GM06990 (cell line): ENCODE data around the gene ZNF609.

Experiments used
- DNase-seq: peaks from one replicate; pipeline ENCODE4 v3.0.0-alpha.2; 2011; ENCODE audit not compliant: insufficient read length; ENCODE audit errors: extremely low read depth
- H3K27me3 ChIP-seq: replicated peaks from 2 replicates; pipeline ENCODE4 v1.6.0; 2011; ENCODE audit warnings: low read length; ENCODE audit not compliant: control insufficient read depth, insufficient read depth
- H3K36me3 ChIP-seq: 2 replicates; pipeline ENCODE4 v1.5.1; 2011; ENCODE audit warnings: low read length; ENCODE audit not compliant: control insufficient read depth, insufficient read depth
- H3K4me3 ChIP-seq: replicated peaks from 2 replicates; pipeline ENCODE4 v1.5.1; 2011; ENCODE audit warnings: low read depth, mild to moderate bottlenecking, control low read depth, low read length
- CTCF ChIP-seq: IDR thresholded peaks from 2 replicates; pipeline ENCODE4 v1.5.1; 2011; ENCODE audit warnings: low read length, control low read depth, mild to moderate bottlenecking, inconsistent platforms; ENCODE audit not compliant: insufficient read depth, poor library complexity, severe bottlenecking

The ZNF609 gene

GRCh38 chr15:64617727-64618126 lies 157.3 kb downstream of the ZNF609 start:
- H3K4me3 ChIP-seq: no peak overlapping the region
- H3K36me3 ChIP-seq: no peaks in the 10 kb centered on the region
- H3K27me3 ChIP-seq: no peaks in the 10 kb centered on the region
- no peak for DNase-seq
- no peak for TF ChIP-seq CTCF

GRCh38 chr15:64618138-64618537 lies 157.8 kb downstream of the ZNF609 start:
- no peak for TF ChIP-seq CTCF
- Histone ChIP-seq H3K36me3 (no peaks in the 10 kb centered on the region), H3K4me3 (no peak overlapping the region), H3K27me3 (no peaks in the 10 kb centered on the region)
- DNase-seq: no peak

GRCh38 chr15:64618540-64618939 lies 158.2 kb downstream of the ZNF609 start:
- Histone ChIP-seq H3K27me3 (no peaks in the 10 kb centered on the region), H3K36me3 (no peaks in the 10 kb centered on the region), H3K4me3 (no peak overlapping the region)
- TF ChIP-seq CTCF: no peak
- no peak for DNase-seq

- H3K4me3 ChIP-seq: no peak overlapping the region
- no peak for TF ChIP-seq CTCF
- H3K27me3 ChIP-seq: no peaks in the 10 kb centered on the region
- no peak for DNase-seq
- no peaks in the 10 kb centered on the region for H3K36me3 ChIP-seq
Observed at GRCh38 chr15:64619880-64620839, 159.8 kb downstream of the ZNF609 start.

- H3K36me3 ChIP-seq: no peaks in the 10 kb centered on the region
- no peak overlapping the region for H3K4me3 ChIP-seq
- no peak for TF ChIP-seq CTCF
- no peaks in the 10 kb centered on the region for H3K27me3 ChIP-seq
- DNase-seq: no peak
Observed at GRCh38 chr15:64621056-64621455, 160.7 kb downstream of the ZNF609 start.
